Ovary (tissue), 9 donors: ENCODE data around the gene PNLIPRP2. TPM values are rescaled to one million over a fixed set of nuclear protein-coding genes. Genes with fewer than 3 reads are reported as not detected.

Experiments
- DNase-seq, 5 donors: peaks; one replicate each; pipeline ENCODE4 v3.0.0-alpha.2; 2019 to 2020
- H3K27ac ChIP-seq, 2 donors: fragments of 200-600 bp; one replicate each; pipeline versions ENCODE4 v1.5.1 to v1.8.0; 2019 to 2022
- H3K27me3 ChIP-seq: fragments of 200-600 bp; one replicate; pipeline ENCODE4 v1.8.0; 2022
- H3K36me3 ChIP-seq: fragments of 200-600 bp; sonication (generic); one replicate; pipeline ENCODE4 v1.5.1; 2019
- H3K4me1 ChIP-seq: one replicate; pipeline ENCODE4 v1.8.1; 2013; ENCODE audit warnings: mild to moderate bottlenecking, moderate library complexity; ENCODE audit not compliant: insufficient read depth
- H3K4me3 ChIP-seq: fragments of 200-600 bp; sonication (generic); one replicate; pipeline ENCODE4 v1.5.1; 2017
- H3K9me3 ChIP-seq, 2 donors: fragments of 200-600 bp in 1 of 2; sonication (generic) in 1 of 2; one replicate each; pipeline versions ENCODE4 v1.5.1 to v1.8.1; 2013 to 2019; ENCODE audit warnings: mild to moderate bottlenecking in 1 of 2, moderate library complexity in 1 of 2
- CTCF ChIP-seq, 3 donors: fragments of 450-650 bp in 2 of 3; fragments of 200-600 bp in 1 of 3; IDR thresholded peaks; one replicate each; pipeline versions ENCODE4 v1.5.1 to v1.8.0; 2016 to 2022; ENCODE audit warnings: antibody characterized with exemption in 3 of 3, mild to moderate bottlenecking in 1 of 3
- EP300 ChIP-seq: sonication (generic); formaldehyde crosslinking; IDR thresholded peaks from one replicate; pipeline ENCODE4 v1.6.1; 2017; ENCODE audit warnings: antibody characterized with exemption
- POLR2A ChIP-seq: fragments of 450-650 bp; IDR thresholded peaks from one replicate; pipeline ENCODE4 v1.6.1; 2017; ENCODE audit warnings: antibody characterized with exemption, mild to moderate bottlenecking, moderate library complexity
- WGBS, 3 donors: extraction: QIAGEN DNeasy Blood & Tissue Kit in 1 of 3; methylation state at CpG; one replicate each; pipeline versions ENCODE4 v1.1.5 to v1.1.7; 2013 to 2017; 5-methylcytosine and 5-hydroxymethylcytosine counted together
- intact Hi-C, 4 donors: fragments of 100-400 bp; cut with DNase I; formaldehyde crosslinking; loops; one replicate each; pipeline versions ENCODE4 v1.11.0 to v1.15.1; 2022 to 2023
- polyA plus RNA-seq, 2 donors: library from polyadenylated mRNA; stranded (reverse); fragments of 200-250 nt in 1 of 2; fragments of 350-450 nt in 1 of 2; fragmentation: Illumina TruSeq in 1 of 2; extraction: RNeasy Lipid Tissue Mini Kit (QIAGEN cat#74804) in 1 of 2; gene quantifications; one replicate each; pipeline ENCODE4 v1.2.3, GENCODE V29; 2013 to 2014
- total RNA-seq, 7 donors: library from RNA; depleted of rRNA in 2 of 7; stranded (reverse); fragments of >200 nt in 2 of 7; fragmentation: NEBNext Ultra II Directional in 3 of 7; extraction: Animal tissue kit (Norgen Biotek cat#: 25700) in 3 of 7; gene quantifications; one replicate each; pipeline versions ENCODE4 v1.1.0 to v1.2.4, GENCODE V29; 2016 to 2023
- donor health status: DM: no; HTN: no; CAD: no; lungs with moderate emphysema.
- donor health status: DM: no; HTN: no; CAD: no.
- donor health status: Bipolar disorder and iron deficiency.
- donor health status: DM: yes; HTN: yes; CAD: no.
- donor health status: DM: no; HTN: no; CAD: no.
- donor health status: DM: yes; HTN: yes; CAD: no.

The PNLIPRP2 gene
- total and polyA plus RNA-seq, 9 donors: 0.15 to 1.4 (median 0.24) TPM; not detected in 4

- intact Hi-C loops: no loop called here
- Histone ChIP-seq H3K9me3 (no peaks in the 10 kb centered on the region), H3K4me1 (peaks cover 10% of the 10 kb centered on the region), H3K36me3 (no peaks in the 10 kb centered on the region), H3K4me3 (no peak overlapping the region), H3K27me3 (no peaks in the 10 kb centered on the region), H3K27ac (no peak overlapping the region)
- DNase-seq: no peak
- no peak for TF ChIP-seq EP300
- TF ChIP-seq CTCF (IDR thresholded peaks at IDR 0.05): no peak
- no peak for TF ChIP-seq POLR2A
- WGBS, 3 donors: 84 to 90% (median 86%) methylated on average over 11 of the region's 11 CpGs
These were observed 13.6 kb downstream of the PNLIPRP2 start for GRCh38 chr10:116634126-116634975.

- Histone ChIP-seq H3K27me3 (no peaks in the 10 kb centered on the region), H3K4me3 (no peak overlapping the region), H3K36me3 (no peaks in the 10 kb centered on the region), H3K9me3 (no peaks in the 10 kb centered on the region), H3K27ac (no peak overlapping the region), H3K4me1 (peaks cover 10% of the 10 kb centered on the region)
- no peak for TF ChIP-seq EP300
- intact Hi-C loops: no loop called here
- no peak for DNase-seq
These were observed 15.6 kb downstream of the PNLIPRP2 start for GRCh38 chr10:116636385-116636784.

- Histone ChIP-seq H3K9me3 (no peaks in the 10 kb centered on the region), H3K27ac (no peak overlapping the region), H3K4me1 (peaks cover 6% of the 10 kb centered on the region), H3K27me3 (no peaks in the 10 kb centered on the region), H3K4me3 (no peak overlapping the region), H3K36me3 (no peaks in the 10 kb centered on the region)
- intact Hi-C loops: no loop called here
- TF ChIP-seq EP300 (no peak), POLR2A (no peak), CTCF (IDR thresholded peaks at IDR 0.05) (no peak)
- 23 to 32% (median 27%) methylated on average over 2 of the region's 2 CpGs for WGBS, 3 donors
- DNase-seq: no peak
These were observed 16.2 kb downstream of the PNLIPRP2 start for GRCh38 chr10:116636976-116637375.

- WGBS, 3 donors: 8 to 20% (median 14%) methylated on average over 1 of the region's 1 CpG
- Histone ChIP-seq H3K9me3 (no peaks in the 10 kb centered on the region), H3K4me1 (no peaks in the 10 kb centered on the region), H3K36me3 (no peaks in the 10 kb centered on the region), H3K27me3 (no peaks in the 10 kb centered on the region), H3K27ac (no peak overlapping the region), H3K4me3 (no peak overlapping the region)
- no peak for TF ChIP-seq POLR2A
- TF ChIP-seq EP300: no peak
- no peak for TF ChIP-seq CTCF (IDR thresholded peaks at IDR 0.05)
- no peak for DNase-seq
- intact Hi-C loops: no loop called here
These were observed 17.1 kb downstream of the PNLIPRP2 start for GRCh38 chr10:116637830-116638229.

- DNase-seq: no peak
- Histone ChIP-seq H3K9me3 (no peaks in the 10 kb centered on the region), H3K4me3 (no peak overlapping the region), H3K4me1 (no peaks in the 10 kb centered on the region), H3K27ac (no peak overlapping the region), H3K27me3 (no peaks in the 10 kb centered on the region), H3K36me3 (no peaks in the 10 kb centered on the region)
- TF ChIP-seq POLR2A (no peak), EP300 (no peak), CTCF (IDR thresholded peaks at IDR 0.05) (no peak)
- intact Hi-C loops: no loop called here
- 84 to 89% (median 87%) methylated on average over 5 of the region's 5 CpGs for WGBS, 3 donors
These were observed 25.7 kb downstream of the PNLIPRP2 start for GRCh38 chr10:116646502-116646901.
